IPS-NIHi11 (cell line): ENCODE results near the gene RPGRIP1L.
A peak's percentile ranks its signal among the peaks of the same experiment; 100 is the strongest.

Source experiments
- DNase-seq: peaks from one replicate; pipeline ENCODE4 v3.0.0; 2012; ENCODE audit warnings: mixed read lengths, low spot score

RPGRIP1L gene

GRCh38 chr16:53651357-53651756 lies 52.3 kb downstream of the RPGRIP1L start:
- DNase-seq = peak; percentile 59

- DNase-seq = no peak
Measured at GRCh38 chr16:53646506-53646905, 57.2 kb downstream of the RPGRIP1L start.

- DNase-seq = no peak
Measured at GRCh38 chr16:53643474-53643873, 60.2 kb downstream of the RPGRIP1L start.

GRCh38 chr16:53642094-53642493 lies 61.6 kb downstream of the RPGRIP1L start:
- no peak for DNase-seq

DNA sequence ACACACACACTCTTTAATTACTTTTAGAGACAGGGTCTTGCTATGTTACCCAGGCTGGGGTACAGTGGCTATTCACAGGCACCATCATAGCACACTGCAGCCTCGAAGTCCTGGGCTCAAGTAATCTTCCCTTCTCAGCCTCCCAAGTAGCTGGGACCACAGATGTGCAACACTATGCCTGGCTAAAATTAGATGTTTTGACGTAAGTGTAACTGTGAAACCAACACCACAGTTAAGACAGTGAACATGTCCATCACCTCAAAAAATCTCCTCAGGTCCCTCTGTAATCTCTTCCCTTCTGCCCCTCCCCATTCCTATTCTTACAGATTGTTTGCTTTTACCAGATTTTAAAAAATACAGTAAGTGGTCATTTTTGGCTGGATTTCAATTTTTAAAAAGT lies 66.7 kb downstream of the RPGRIP1L start:
- no peak for DNase-seq

DNA sequence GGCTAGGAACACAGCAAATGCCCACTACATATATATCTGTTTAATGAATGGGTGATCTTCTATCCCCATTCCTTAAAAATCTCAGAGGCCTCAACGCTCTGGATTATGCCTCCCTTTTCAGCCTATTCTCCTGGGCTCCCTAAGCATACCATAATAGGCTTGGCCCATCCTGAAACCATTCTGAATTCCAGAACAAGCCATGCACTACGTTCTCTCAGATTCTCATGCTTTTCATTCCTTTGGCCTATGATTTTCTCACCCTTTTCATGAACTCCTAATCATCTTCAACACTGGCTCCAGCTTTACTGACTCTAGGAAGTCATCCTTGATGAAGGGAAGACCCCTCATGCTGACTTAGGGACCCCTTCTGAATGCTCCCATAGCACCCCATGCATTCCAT lies 71.1 kb downstream of the RPGRIP1L start:
- no peak for DNase-seq

DNA sequence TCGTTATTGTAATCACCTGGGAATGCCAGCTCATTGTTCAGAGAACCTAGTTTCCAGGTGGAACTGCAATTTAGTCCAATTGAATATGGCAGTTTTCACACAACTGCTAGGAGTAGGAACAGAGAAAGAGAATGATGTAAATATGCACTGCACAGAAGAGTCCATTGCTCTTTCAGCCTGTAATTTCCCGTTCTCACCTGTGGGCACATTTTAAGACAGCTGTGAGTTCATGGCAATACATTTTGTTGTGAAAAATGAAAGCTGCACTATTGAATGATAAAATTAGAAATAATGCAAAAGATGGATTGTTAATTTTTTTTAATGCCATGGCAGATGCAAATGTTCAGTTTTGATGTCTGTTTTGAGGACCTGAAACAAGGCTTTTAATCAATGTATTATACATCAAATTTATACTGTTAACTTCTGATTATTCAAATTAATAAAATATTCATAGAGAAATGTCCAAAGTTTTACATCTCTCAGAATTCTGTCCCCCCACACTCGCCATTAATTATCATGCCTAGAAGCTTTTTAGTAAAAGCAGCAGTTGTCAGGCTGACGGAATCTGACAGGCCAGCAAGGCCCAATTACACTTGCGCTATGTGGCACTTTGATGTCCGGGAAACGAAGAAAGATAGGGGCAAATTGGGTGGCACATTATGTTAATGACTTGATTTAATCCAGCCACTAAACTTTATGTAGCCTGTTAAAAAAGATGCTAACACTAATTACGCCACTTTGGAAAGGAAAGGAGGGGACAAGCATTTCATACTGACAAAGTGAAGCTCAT lies 72.2 kb downstream of the RPGRIP1L start:
- no peak for DNase-seq

DNA sequence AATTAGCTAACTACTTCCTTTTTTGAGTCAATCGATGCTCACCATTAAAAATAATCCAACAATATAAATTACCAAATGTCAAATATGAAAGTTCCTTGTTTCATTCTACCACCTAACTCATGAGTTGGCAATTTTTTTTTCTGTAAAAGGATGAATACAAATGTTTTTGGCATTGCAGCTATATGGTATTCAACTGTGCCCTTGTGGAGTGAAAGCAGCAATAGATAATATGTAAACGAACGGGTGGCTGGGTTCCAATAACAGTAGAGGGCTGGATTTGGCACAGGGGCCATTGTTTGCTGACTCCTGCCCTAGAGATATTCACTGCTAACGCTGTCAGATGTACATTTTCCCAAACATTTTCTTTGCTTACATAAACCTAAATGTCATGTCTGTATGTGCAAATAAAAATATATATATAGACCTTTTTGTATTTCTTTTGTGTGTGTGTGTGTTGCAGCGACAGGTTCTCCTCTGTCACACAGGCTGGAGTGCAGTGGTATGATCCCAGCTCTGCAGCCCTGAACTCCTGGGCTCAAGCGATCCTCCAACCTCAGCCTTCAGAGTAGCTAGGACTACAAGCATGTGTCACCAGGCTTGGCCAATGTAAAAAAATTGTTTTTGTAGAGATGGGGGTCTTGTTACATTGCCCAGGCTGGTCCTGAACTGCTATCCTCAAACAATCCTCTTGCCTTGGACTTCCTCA lies 73.9 kb downstream of the RPGRIP1L start:
- DNase-seq = no peak

- DNase-seq = no peak
Measured at GRCh38 chr16:53629151-53629550, 74.5 kb downstream of the RPGRIP1L start.

GRCh38 chr16:53626811-53627210 lies 76.8 kb downstream of the RPGRIP1L start:
- DNase-seq = no peak

- no peak for DNase-seq
Measured at GRCh38 chr16:53626161-53626560, 77.5 kb downstream of the RPGRIP1L start.

- DNase-seq = no peak
Measured at GRCh38 chr16:53625221-53625620, 78.4 kb downstream of the RPGRIP1L start.

DNA sequence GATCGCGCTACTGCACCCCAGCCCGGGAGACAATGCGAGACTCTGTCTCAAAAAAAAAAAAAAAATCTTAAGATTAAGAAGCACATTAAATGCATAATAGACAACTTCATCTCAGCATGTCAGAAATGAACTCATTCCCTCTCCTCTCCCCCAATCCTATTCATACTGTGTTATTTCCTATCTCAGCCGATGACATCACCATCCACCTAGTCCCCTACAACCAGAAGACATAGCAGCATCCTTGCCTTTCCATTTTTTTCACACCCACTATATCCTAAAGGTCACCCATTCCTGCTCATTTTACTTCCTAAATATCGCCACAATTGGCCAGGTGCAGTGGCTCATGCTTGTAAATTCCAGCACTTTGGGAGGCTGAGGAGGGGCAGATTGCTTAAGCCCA lies 81.3 kb downstream of the RPGRIP1L start:
- DNase-seq = no peak

DNA sequence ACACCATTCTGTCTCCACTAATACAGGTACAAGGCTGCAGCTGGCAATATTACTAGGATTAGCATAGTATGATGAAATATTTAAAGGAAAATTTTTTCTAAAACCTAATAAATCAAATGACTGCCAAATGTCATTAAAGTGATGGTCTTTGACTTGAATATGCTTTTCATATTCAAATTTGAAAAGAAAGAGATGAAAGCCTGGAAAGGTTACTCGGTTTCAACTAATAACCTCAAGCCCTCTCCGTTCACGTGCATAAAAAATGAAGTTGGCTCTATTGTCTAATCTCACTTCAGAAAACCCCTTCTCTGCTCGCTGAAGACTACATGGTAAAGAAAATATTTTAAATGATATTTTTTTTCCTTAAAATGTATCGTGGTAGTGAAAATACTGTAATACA lies 83.2 kb downstream of the RPGRIP1L start:
- no peak for DNase-seq

DNA sequence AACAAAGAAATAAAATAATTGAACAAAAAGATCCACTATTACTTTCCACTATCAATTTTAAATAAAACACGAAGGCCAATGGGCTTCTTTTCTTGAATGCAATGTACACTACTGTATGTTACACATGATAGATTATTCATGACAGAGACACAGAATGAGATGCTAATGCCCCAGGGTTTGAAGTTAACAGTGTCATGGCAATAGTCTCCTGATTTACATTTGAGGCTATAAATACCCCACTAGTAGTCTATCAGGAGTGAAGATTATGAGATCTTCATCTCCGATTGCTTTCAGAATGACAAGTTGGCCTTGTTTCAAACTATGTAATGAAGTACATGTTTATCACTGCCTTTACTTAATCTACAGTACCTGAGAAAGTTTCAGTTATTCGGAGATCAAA lies 84.4 kb downstream of the RPGRIP1L start:
- DNase-seq = no peak

GRCh38 chr16:53614346-53614745 lies 89.3 kb downstream of the RPGRIP1L start:
- no peak for DNase-seq

GRCh38 chr16:53612003-53612402 lies 91.7 kb downstream of the RPGRIP1L start:
- no peak for DNase-seq

GRCh38 chr16:53611179-53611696 lies 92.4 kb downstream of the RPGRIP1L start:
- no peak for DNase-seq

GRCh38 chr16:53609536-53609935 lies 94.1 kb downstream of the RPGRIP1L start:
- no peak for DNase-seq

DNA sequence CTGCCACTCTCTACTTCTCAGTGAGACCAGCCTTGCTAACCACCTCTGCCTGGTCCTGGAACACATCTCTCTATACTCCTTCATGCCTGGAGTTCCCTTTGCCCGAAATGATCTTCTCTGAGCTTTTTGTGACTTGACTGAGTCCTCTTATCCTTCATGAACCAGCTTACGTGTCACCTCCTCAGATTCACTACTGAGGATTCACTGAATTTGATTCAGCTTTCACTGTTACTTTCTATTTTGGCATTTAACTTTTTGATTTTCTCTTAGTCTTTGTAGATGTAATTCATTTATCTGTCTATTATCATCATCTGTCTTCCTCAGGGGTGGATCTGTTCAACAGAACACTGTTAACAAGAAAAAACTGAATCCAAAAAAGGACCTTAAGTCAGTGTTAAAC lies 95.6 kb downstream of the RPGRIP1L start:
- no peak for DNase-seq

- no peak for DNase-seq
Measured at GRCh38 chr16:53605831-53606400, 97.7 kb downstream of the RPGRIP1L start.

DNA sequence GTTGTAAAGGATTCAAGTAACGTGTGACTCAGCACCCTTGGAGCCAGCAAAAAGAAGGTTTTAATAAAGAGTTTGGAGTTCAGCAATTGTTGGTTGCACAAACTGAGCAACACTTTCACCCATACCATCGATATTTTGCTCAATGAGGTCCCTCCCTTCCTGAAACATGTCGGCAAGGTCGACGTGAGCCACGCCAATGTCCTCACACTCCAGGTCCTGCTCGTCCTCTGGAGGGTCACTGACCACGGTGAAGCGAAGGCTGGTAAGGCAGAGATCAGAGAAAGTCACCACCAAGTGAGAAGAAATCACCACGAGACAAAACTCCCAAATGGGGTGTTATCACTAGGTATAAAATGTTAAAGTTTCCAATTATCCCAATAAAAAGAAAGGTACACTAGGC lies 98.3 kb downstream of the RPGRIP1L start:
- DNase-seq = no peak

- DNase-seq = no peak
Measured at GRCh38 chr16:53601961-53602360, 101.7 kb downstream of the RPGRIP1L start.
